SIG-M5 treated with dmso at 0.1 percent for 504 hours (cell line): ENCODE results near the gene ULK4.
"Not testable (repeated sequence)": the region's sequence is repeated elsewhere in the genome, so short reads cannot be mapped to it uniquely, and the experiment has no call there.

Experiments
- DNase-seq: peaks from one replicate; lab custom pipeline; 2025; ENCODE audit not compliant: unreplicated experiment; lab: John Stamatoyannopoulos, UW

The ULK4 gene

GRCh38 chr3:41583014-41583413 lies 378.9 kb downstream of the ULK4 start:
- no peak for DNase-seq

- no peak for DNase-seq
Observed at GRCh38 chr3:41581700-41582099, 380.2 kb downstream of the ULK4 start.

DNA sequence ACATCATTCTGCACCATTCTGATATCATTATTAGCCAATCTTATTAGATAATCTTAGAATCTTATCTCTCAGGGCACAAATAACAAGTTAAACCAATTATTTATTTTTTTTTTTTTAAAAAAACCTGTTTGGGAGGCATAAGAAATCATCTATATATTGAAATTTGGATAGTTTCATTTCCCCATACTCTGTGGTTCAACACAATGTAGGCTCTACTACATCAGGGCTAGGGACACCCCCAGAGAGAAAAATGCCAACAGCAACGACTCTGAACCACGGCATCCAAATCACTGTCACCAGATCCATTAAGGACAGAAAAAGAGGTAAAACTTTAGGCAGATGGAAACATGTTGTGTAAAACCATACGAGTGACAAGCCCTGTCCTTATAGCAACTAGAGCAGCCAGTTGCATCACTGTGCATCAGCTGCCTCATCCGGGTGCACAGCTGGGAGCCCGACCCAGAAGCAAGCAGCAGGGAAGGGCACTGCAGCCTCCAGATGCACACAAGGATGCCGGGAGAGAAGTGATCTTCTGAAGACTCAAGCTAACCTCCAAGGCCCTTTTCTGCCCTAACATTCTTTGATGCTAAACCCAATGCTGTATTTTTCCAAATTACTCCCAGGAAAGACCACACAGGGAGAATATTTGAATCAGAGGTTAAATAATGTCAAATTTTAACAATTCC lies 381.5 kb downstream of the ULK4 start:
- no peak for DNase-seq

- no peak for DNase-seq
Observed at GRCh38 chr3:41579861-41580260, 382.0 kb downstream of the ULK4 start.

- DNase-seq: no peak
Observed at GRCh38 chr3:41578798-41579197, 383.1 kb downstream of the ULK4 start.

DNA sequence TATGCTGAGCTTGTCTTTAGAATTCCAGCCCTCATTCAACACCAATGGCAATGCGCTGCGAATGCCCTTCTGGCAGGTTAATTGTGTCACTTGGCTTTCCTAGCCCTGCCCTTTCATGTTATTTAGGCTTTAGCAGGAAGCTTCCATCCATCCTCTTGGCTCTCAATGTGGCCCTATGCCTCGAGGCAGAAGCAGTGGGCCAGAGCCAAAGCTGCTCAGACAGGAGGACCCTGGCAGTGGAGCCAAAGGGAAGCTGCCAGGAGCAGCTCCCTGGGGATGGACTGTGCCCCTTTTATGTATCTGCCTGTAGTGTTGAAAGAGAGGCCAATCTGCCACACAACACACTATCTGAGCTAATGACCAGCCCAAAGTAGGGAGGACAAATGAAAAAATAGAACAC lies 386.2 kb downstream of the ULK4 start:
- no peak for DNase-seq

DNA sequence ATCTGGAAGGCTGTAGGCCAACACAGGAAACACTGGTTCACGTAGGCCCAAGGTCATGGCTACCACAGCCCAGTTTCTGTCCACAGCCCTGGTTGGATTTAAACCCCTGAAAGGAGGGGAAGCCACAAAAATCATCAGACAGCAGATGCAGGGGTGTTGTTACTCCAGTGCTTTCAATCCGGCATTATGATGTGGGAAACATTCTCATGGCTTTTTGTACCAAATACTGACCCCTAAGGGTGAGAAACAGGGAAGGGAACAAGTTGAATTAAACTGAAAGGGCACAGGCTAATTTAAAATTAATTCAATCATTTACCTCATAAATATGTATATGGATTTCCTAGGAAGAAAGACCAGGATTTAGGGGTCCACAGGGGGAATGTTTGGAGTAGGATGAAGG lies 387.0 kb downstream of the ULK4 start:
- DNase-seq: no peak

DNA sequence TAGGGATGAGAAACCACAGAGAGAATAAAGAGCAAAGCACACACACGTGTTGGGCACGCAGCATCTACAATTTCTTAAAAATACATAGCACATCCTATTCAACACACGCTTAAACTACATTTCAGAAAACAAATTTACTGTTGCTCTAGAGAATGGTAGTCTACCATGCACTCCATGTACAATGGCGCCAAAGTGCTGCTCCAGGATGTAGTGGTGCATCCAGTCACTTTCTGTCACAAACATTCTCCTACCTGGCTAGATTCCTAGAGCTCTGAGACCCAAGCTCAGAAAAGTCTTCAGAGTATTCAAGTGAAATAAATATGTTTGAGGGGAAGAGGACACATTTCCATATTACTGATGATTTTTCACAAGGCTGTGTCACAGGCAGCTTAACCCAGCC lies 388.3 kb downstream of the ULK4 start:
- no peak for DNase-seq

- DNase-seq: no peak
Observed at GRCh38 chr3:41572092-41572491, 389.8 kb downstream of the ULK4 start.

DNA sequence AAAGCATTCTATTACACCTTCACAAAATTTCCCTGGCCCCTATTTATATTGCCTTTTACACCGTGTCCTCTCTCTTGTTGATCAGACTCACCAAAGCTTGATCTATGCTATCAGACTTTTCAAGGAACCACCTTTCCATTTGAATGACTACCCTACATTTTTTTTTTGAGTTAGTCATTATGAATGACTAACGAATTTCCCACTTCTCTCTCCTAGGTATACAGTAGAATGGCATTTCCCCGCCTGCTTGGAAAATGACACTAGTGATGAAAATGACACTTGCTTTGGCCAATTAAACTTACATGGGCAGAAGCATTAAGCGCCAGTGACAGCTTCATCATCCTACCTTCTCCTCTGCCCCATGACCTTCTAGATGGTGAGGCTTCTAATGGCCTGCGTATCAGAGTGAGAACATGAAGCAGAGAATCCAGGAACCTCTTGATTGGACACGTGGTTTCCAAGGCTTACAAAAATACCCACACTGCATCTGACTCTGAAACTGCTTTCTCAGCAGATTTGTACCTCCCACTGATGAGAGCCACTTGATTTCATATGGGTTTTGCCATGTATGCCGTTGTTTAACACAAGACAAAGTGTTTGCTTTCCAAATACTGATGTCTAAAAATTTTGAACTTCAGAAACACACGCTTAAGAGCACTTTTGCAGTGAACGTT lies 392.1 kb downstream of the ULK4 start:
- DNase-seq: no peak

- DNase-seq: no peak
Observed at GRCh38 chr3:41565948-41566514, 395.9 kb downstream of the ULK4 start.

DNA sequence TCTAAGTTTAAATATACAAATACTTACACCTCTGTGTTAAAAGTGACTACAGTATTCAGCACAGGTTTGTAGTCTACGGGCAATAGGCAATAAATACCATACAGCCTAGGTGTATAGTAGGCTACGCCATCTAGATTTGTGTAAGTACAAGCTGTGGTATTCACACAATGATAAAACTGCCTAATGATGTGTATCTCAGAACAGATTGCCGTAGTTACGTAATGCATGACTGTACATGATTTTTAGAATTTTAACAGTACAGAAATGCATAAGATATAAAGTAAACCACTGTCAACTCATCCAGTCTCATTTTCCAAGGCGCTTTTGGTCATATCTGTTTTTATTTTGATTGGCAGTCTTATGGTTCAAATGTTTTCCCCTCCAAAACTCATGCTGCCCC lies 396.9 kb downstream of the ULK4 start:
- no peak for DNase-seq

GRCh38 chr3:41556245-41556644 lies 405.7 kb downstream of the ULK4 start:
- not testable (repeated sequence) for DNase-seq

DNA sequence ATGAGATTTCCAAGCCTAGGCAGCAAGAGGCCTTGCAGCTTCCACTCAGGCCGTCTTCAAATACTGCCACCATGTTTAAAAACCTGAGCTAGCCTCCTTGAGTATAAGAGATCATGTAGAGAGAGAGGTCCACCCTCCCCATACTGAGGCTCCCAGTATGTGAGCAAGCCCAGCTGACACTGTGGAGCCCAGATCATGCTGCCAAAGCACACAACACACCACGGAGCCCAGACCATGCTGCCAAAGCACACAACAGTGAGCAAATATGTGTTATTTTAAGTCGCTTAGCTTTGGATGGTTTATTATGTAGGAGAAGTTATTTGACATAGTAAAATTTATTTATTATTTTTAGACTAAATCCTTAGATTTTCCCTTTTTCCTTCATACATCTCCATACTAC lies 428.9 kb downstream of the ULK4 start:
- no peak for DNase-seq

- DNase-seq: no peak
Observed at GRCh38 chr3:41526995-41527573, 434.8 kb downstream of the ULK4 start.

GRCh38 chr3:41525303-41526064 lies 436.4 kb downstream of the ULK4 start:
- no peak for DNase-seq

GRCh38 chr3:41523897-41524296 lies 438.0 kb downstream of the ULK4 start:
- no peak for DNase-seq

- DNase-seq: no peak
Observed at GRCh38 chr3:41522612-41523011, 439.3 kb downstream of the ULK4 start.

DNA sequence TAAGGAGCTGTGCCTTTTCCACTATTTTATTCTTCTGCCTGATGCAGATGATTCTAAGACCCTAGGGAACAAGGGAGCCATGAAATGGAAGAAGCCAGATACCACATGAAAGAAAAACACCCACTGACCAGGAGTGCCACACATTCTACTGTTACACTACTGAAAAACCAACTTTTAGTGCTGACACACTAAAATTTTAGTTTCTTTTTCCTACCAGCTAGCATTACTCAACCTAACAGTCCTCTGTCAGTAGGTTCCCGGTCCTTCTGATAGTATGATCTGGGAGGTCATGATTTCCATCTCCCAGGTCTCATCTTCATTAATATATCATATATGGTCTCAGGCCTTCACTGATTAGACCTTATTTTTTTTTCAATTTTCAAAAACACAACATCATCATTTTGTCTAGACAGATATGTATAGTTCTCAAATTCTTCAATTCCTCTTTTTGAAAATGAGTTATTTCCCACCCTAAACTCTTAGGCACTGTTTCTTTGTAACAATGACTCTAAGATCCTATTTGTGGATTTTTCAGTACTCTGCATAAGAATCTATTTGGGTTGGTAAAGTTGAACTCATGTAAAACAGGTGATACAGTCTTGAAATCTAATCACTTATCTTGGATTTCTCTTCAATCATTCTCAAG lies 440.8 kb downstream of the ULK4 start:
- no peak for DNase-seq

DNA sequence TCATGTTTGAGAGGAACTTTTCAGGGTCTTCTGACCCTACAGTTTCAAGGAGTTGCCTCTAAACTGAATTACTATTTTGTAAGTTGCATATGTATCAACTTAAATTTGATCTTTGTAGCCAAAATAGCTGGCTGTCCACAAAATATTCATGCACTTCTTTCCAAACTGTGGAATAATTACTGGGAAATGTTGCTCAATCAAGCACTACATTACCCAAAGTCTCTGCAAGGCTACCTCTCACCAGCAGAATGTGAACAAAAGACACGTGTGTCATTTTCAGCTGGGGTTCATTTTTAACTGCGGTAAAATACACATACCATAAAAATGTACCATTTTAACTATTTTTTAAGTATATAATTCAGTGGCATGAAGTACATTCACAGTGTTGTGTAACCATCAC lies 442.2 kb downstream of the ULK4 start:
- DNase-seq: no peak

DNA sequence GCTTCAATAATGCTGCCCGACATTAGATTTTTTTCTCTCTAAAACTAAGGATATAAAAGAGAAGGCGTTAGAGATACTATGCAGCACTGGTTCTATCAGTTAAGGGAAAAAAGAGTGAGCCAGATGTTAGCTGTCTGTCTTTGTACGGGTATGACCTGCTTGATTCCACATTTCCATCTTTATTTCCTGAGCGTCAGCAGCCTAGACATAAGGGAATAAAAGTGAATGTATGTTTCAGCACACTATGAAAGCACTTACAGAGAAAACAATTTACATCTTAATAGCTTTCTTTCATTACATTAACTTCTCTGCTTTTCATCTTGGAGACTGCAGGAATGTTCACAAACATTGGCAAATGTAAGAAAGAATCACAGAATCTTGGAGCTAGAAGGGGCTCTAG lies 443.3 kb downstream of the ULK4 start:
- DNase-seq: no peak
